Ishikawa (cell line): Measurements from ENCODE around the gene ELOB.

ENCODE experiments used
- CEBPB ChIP-seq: IDR thresholded peaks from 2 replicates; pipeline ENCODE4 v1.6.1; 2012
- CREB1 ChIP-seq: IDR thresholded peaks from 2 replicates; pipeline ENCODE4 v1.6.1; 2012; ENCODE audit warnings: low read depth
- EGR1 ChIP-seq: IDR thresholded peaks from 2 replicates; pipeline ENCODE4 v1.6.1; 2012
- EP300 ChIP-seq: IDR thresholded peaks from 2 replicates; pipeline ENCODE4 v1.6.1; 2012; ENCODE audit warnings: borderline replicate concordance
- FOXM1 ChIP-seq: IDR thresholded peaks from 2 replicates; pipeline ENCODE4 v1.6.1; 2012; ENCODE audit warnings: low read depth, borderline replicate concordance
- MAX ChIP-seq: IDR thresholded peaks from 2 replicates; pipeline ENCODE4 v1.6.1; 2012
- RAD21 ChIP-seq: IDR thresholded peaks from 2 replicates; pipeline ENCODE4 v1.6.1; 2012; ENCODE audit warnings: low read depth
- REST ChIP-seq: IDR thresholded peaks from 2 replicates; pipeline ENCODE4 v1.6.1; 2012; ENCODE audit warnings: low read depth, mild to moderate bottlenecking
- TAF1 ChIP-seq: IDR thresholded peaks from 2 replicates; pipeline ENCODE4 v1.6.1; 2012; ENCODE audit warnings: low read depth, mild to moderate bottlenecking
- TEAD4 ChIP-seq: IDR thresholded peaks from 2 replicates; pipeline ENCODE4 v1.6.1; 2012
- USF1 ChIP-seq: IDR thresholded peaks from 2 replicates; pipeline ENCODE4 v1.6.1; 2012
- YY1 ChIP-seq: IDR thresholded peaks from 2 replicates; pipeline ENCODE4 v1.6.1; 2012; ENCODE audit warnings: low read depth
- ZBTB7A ChIP-seq: IDR thresholded peaks from 2 replicates; pipeline ENCODE4 v1.6.1; 2012; ENCODE audit warnings: low read depth

- TF ChIP-seq FOXM1 (no peak), TAF1 (no peak), EP300 (no peak), USF1 (no peak), CEBPB (no peak), RAD21 (no peak), CREB1 (no peak), YY1 (no peak), REST (no peak), MAX (no peak), EGR1 (no peak), TEAD4 (no peak), ZBTB7A (no peak)
These were observed 8.5 kb downstream of the ELOB start for GRCh38 chr16:2768403-2769089.
